T-helper 17 cell (primary cell): ENCODE measurements around the gene KLHL12. TPM values are rescaled to one million over a fixed set of nuclear protein-coding genes. Genes with fewer than 3 reads are reported as not detected.
A peak's percentile ranks its signal among the peaks of the same experiment; 100 is the strongest.

ENCODE experiments used
- ATAC-seq: fragments of 150-1000 bp; cut with Tn5 transposase; 2 replicates; pipeline ENCODE4 v1.10.0; 2021; ENCODE audit warnings: mild to moderate bottlenecking, moderate library complexity
- DNase-seq, 3 donors: peaks; one replicate each; pipeline versions ENCODE4 v3.0.0 to v3.0.0-alpha.2; 2020 to 2021
- H3K9me3 ChIP-seq: one replicate; pipeline ENCODE4 v1.7.0; 2013; ENCODE audit warnings: low read length, mild to moderate bottlenecking; ENCODE audit not compliant: control insufficient read depth, poor library complexity, severe bottlenecking
- H3K27ac Mint-ChIP-seq: one replicate; pipeline ENCODE4 v1.8.0; 2022; ENCODE audit warnings: mild to moderate bottlenecking, moderate library complexity, mixed read lengths
- H3K27me3 Mint-ChIP-seq: one replicate; pipeline ENCODE4 v1.8.0; 2022; ENCODE audit warnings: mixed read lengths
- H3K36me3 Mint-ChIP-seq: one replicate; pipeline ENCODE4 v1.8.0; 2022; ENCODE audit warnings: low read depth, mixed read lengths
- H3K4me1 Mint-ChIP-seq: one replicate; pipeline ENCODE4 v1.8.0; 2022; ENCODE audit warnings: mild to moderate bottlenecking, mixed read lengths
- H3K4me3 Mint-ChIP-seq: one replicate; pipeline ENCODE4 v1.8.0; 2022; ENCODE audit warnings: mild to moderate bottlenecking, moderate library complexity, mixed read lengths
- total RNA-seq, 4 donors: library from RNA in 2 of 4; stranded (reverse) in 2 of 4; gene quantifications; one replicate each; pipeline ENCODE4 v1.2.3 and lab custom pipeline; 2022 to 2026

KLHL12 gene
- total RNA-seq, 2 donors from 2014 or later: 16.7 to 21.1 TPM

DNA sequence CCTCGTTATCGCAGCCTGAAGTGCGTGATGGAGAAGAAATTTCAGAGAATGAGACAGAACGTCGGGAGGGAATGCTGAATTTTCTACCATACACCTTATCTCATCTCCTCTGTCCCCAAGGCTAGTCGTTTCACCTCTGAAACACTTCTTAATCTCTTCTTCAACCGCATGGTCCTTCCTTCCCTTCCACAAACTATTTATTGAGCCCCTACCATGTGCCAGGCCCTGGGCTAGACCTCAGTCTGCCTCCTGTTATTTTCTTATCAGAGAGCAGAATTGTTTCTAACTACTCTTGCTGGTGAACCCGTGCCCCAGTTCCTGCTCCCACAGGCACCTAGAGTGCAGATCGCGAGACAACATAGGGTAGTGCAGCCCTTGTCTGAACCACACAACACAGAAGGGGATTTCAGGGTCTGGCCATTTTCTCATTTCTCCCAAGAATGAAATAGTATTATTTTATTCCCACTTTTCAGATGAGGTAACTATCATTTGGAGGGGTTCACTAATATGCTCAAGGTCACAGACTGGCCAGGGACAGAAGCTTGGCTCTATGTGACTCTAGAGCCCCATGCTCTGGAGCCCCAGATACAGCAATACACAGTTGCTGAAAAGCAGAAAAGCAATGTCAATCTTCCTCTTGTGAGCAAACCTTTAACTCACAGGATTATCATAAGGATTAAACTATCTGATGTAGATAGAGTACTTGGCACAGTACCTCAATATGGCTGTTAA lies 31.7 kb upstream of the KLHL12 start:
- Mint-ChIP-seq H3K27ac (peak overlapping the region; percentile 98), H3K4me3 (peak overlapping the region; percentile 98), H3K36me3 (peaks cover 4% of the 10 kb centered on the region), H3K4me1 (peaks cover 29% of the 10 kb centered on the region), H3K27me3 (no peaks in the 10 kb centered on the region)
- DNase-seq (peak in 1 of 3 donors; percentile 11), ATAC-seq (peak; percentile 43)
- H3K9me3 ChIP-seq: no peaks in the 10 kb centered on the region

GRCh38 chr1:202957733-202958543 lies 30.9 kb upstream of the KLHL12 start, which contains the start of gene ADIPOR1:
TSS of gene ADIPOR1 (minus strand) at chr1:202958312. CDS start at chr1:202951070, 7,242 bp downstream.
- DNase-seq: peak; percentile 91 to 95 (median 95)
- Mint-ChIP-seq H3K27me3 (no peaks in the 10 kb centered on the region), H3K4me1 (peaks cover 32% of the 10 kb centered on the region), H3K27ac (peak within 1 kb of the TSS; percentile 98), H3K36me3 (peaks cover 2% of the 10 kb centered on the region), H3K4me3 (peak within 1 kb of the TSS; percentile 98)
- no peaks in the 10 kb centered on the region for H3K9me3 ChIP-seq
- ATAC-seq: peak; percentile 97

DNA sequence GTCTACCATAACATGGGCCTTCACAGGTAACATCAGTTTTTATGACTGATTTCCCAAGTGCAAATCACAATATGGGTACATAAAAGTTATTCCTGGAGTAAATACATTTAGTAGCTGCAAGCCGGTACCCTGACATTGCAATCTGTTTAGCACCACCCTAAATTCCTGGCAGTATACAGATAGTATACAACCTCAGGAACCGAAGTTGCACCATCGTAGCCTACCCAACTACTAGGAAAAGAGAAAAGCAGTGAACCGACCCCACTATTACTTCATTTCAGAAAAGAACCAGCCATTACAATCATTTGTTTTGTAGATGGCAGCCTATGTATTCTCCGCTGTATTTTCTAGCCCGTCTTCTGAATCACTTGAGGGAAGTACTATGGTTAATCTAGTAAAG lies 29.9 kb upstream of the KLHL12 start:
- no peaks in the 10 kb centered on the region for H3K27me3 Mint-ChIP-seq
- H3K4me3 Mint-ChIP-seq: peak overlapping the region; percentile 98
- peaks cover 2% of the 10 kb centered on the region for H3K36me3 Mint-ChIP-seq
- peak overlapping the region; percentile 98 for H3K27ac Mint-ChIP-seq
- DNase-seq: no peak
- no peaks in the 10 kb centered on the region for H3K9me3 ChIP-seq
- ATAC-seq: no peak
- peaks cover 37% of the 10 kb centered on the region for H3K4me1 Mint-ChIP-seq

- Mint-ChIP-seq H3K36me3 (peaks cover 2% of the 10 kb centered on the region), H3K27ac (peak overlapping the region; percentile 60), H3K4me3 (no peak overlapping the region), H3K27me3 (no peaks in the 10 kb centered on the region), H3K4me1 (peaks cover 40% of the 10 kb centered on the region)
- DNase-seq (no peak), ATAC-seq (no peak)
- H3K9me3 ChIP-seq: no peaks in the 10 kb centered on the region
Measured at GRCh38 chr1:202954057-202954745, 27.2 kb upstream of the KLHL12 start.

DNA sequence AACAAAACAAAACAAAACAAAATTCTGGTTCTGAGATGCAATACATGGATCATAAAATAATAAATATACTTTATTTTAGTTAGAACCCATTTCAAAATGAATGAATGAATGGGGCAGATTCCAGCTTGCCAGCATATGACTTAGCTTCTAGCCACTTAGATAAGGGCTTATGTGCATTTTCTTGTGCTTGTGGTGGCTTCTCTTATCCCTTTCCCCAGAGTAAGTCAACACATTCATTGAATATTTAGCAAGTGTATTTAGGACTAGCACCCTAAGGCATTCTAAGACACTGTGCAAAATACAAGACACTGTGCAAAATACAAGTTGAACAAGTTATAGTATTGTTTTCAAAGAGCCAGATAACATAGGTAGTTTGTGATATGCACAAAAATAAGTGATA lies 26.4 kb upstream of the KLHL12 start:
- no peaks in the 10 kb centered on the region for H3K27me3 Mint-ChIP-seq
- ATAC-seq (no peak), DNase-seq (no peak)
- no peak overlapping the region for H3K27ac Mint-ChIP-seq
- H3K36me3 Mint-ChIP-seq: peaks cover 3% of the 10 kb centered on the region
- peaks cover 35% of the 10 kb centered on the region for H3K4me1 Mint-ChIP-seq
- H3K9me3 ChIP-seq: no peaks in the 10 kb centered on the region
- H3K4me3 Mint-ChIP-seq: no peak overlapping the region

DNA sequence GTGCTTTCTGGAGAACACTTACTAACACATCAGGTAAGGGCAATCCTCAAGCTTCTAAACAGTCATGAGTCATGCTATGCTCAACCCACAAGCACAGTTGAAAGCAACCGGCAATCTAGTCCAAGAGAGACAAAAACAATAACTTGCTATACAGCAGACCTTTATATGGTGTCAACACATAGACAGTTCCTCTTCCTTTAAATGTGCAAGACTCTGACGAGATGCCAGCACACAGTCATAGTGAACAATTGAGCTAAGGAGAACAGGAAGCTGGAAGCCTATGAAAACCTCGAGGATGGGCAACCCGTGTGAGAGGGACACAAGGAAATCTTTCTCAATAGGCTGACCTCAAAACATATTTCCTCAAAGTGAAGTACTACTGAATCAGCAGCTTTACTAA lies 25.8 kb upstream of the KLHL12 start:
- H3K9me3 ChIP-seq: no peaks in the 10 kb centered on the region
- Mint-ChIP-seq H3K4me3 (no peak overlapping the region), H3K27me3 (no peaks in the 10 kb centered on the region), H3K36me3 (peaks cover 8% of the 10 kb centered on the region), H3K27ac (peak overlapping the region; percentile 62), H3K4me1 (peaks cover 37% of the 10 kb centered on the region)
- ATAC-seq (peak; percentile 38), DNase-seq (no peak)

GRCh38 chr1:202952099-202952498 lies 25.1 kb upstream of the KLHL12 start:
- no peak for ATAC-seq

GRCh38 chr1:202951437-202951836 lies 24.4 kb upstream of the KLHL12 start:
- Mint-ChIP-seq H3K4me1 (peaks cover 31% of the 10 kb centered on the region), H3K27ac (no peak overlapping the region), H3K4me3 (no peak overlapping the region), H3K36me3 (peaks cover 8% of the 10 kb centered on the region), H3K27me3 (no peaks in the 10 kb centered on the region)
- no peak for ATAC-seq
- H3K9me3 ChIP-seq: no peaks in the 10 kb centered on the region
- DNase-seq: no peak

More at GRCh38 chr1:202952099-202952498, 25.1 kb upstream of the KLHL12 start:
- DNase-seq: no peak
- Mint-ChIP-seq H3K27ac (no peak overlapping the region), H3K27me3 (no peaks in the 10 kb centered on the region), H3K4me1 (peaks cover 32% of the 10 kb centered on the region), H3K4me3 (no peak overlapping the region), H3K36me3 (peaks cover 8% of the 10 kb centered on the region)
- H3K9me3 ChIP-seq: no peaks in the 10 kb centered on the region

DNA sequence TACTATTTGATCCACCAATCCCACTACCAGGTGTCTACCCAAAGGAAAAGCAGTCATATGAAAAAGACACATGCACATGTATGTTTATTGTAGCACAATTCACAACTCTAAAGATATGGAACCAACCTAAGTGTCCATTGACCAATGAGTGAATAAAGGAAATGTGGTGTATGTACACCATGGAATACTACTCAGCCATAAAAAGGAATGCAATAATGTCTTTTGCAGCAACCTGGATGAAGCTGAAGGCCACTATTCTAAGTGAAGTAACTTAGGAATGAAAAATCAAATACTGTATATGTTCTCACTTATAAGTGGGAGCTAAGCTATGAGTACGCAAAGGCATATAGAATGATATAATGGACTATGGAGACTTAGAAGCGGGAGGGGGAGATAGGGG lies 18.4 kb upstream of the KLHL12 start:
- Mint-ChIP-seq H3K4me1 (peaks cover 4% of the 10 kb centered on the region), H3K36me3 (peaks cover 12% of the 10 kb centered on the region)
- no peak for DNase-seq

GRCh38 chr1:202944438-202944921 lies 17.4 kb upstream of the KLHL12 start:
- H3K9me3 ChIP-seq: no peaks in the 10 kb centered on the region
- Mint-ChIP-seq H3K27ac (no peak overlapping the region), H3K27me3 (no peaks in the 10 kb centered on the region), H3K4me3 (no peak overlapping the region), H3K4me1 (peaks cover 4% of the 10 kb centered on the region), H3K36me3 (peaks cover 12% of the 10 kb centered on the region)
- ATAC-seq: no peak
- no peak for DNase-seq

More for the DNA sequence above, 18.4 kb upstream of the KLHL12 start:
- H3K27ac Mint-ChIP-seq: no peak overlapping the region
- no peak for ATAC-seq
- H3K27me3 Mint-ChIP-seq: no peaks in the 10 kb centered on the region
- H3K9me3 ChIP-seq: no peaks in the 10 kb centered on the region
- H3K4me3 Mint-ChIP-seq: no peak overlapping the region

DNA sequence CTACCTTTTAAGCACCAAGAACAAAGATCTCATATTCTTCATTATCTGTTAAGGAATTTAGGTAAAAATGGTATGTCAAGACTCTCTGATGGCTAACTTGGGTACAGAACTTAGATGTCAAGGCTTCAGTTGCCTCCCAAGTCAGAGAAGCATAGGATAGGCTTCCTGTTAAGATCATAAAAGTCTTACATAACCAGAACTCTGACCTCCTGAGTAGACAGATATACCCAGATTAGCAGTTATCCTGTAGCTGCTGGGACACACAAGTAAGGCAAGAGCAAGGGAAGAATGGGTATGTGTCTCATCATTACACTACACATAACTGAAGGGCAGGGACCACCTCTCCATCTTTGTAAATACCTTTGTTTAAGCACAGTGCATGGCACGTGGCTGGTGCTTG lies 15.4 kb upstream of the KLHL12 start:
- H3K36me3 Mint-ChIP-seq: peaks cover 7% of the 10 kb centered on the region
- peak overlapping the region; percentile 21 for H3K27ac Mint-ChIP-seq
- H3K4me1 Mint-ChIP-seq: peaks cover 4% of the 10 kb centered on the region
- H3K9me3 ChIP-seq: no peaks in the 10 kb centered on the region
- DNase-seq: no peak
- ATAC-seq: no peak
- no peaks in the 10 kb centered on the region for H3K27me3 Mint-ChIP-seq
- H3K4me3 Mint-ChIP-seq: no peak overlapping the region

DNA sequence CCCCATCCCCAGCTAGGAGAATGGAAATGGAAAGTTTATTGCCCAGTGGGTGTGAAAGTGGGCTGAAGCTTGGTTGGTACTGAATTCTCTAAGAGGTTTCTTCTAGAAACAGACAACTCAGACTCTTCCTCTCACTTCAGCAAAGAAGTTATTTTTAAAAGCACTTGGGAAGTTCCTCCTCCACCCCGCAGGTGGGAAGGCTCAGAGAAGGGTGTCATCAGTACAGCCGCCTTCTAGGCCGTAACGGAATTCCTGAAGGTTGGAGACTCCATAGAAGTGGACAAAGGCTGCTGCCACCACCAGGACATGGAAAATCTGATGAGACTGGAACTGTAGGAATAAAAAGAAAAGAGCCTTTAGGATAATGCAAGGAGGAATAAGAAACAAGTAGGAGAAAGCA lies 14.3 kb upstream of the KLHL12 start:
- no peak for ATAC-seq
- no peak for DNase-seq
- Mint-ChIP-seq H3K36me3 (peaks cover 7% of the 10 kb centered on the region), H3K27me3 (no peaks in the 10 kb centered on the region), H3K27ac (no peak overlapping the region), H3K4me1 (peaks cover 4% of the 10 kb centered on the region), H3K4me3 (no peak overlapping the region)
- no peaks in the 10 kb centered on the region for H3K9me3 ChIP-seq

GRCh38 chr1:202940561-202940960 lies 13.5 kb upstream of the KLHL12 start:
- Mint-ChIP-seq H3K4me3 (no peak overlapping the region), H3K36me3 (peaks cover 4% of the 10 kb centered on the region), H3K27me3 (no peaks in the 10 kb centered on the region), H3K27ac (no peak overlapping the region), H3K4me1 (peaks cover 2% of the 10 kb centered on the region)
- DNase-seq (no peak), ATAC-seq (no peak)
- no peaks in the 10 kb centered on the region for H3K9me3 ChIP-seq
